GM21390 (cell line): ENCODE measurements around the gene STT3B.
A peak's percentile ranks its signal among the peaks of the same experiment; 100 is the strongest.
"Not testable (repeated sequence)": the region's sequence is repeated elsewhere in the genome, so short reads cannot be mapped to it uniquely, and the experiment has no call there.

Source experiments
- ATAC-seq: cut with Tn5 transposase; IDR thresholded peaks from one replicate; pipeline ENCODE4 v1.9.1; 2021; ENCODE audit not compliant: unreplicated experiment

The STT3B gene

GRCh38 chr3:31532587-31533168, at the start of gene STT3B:
Gene STT3B, plus strand, starts transcription at chr3:31532925. Its CDS starts 74 bp downstream, at chr3:31532999.
- peak; percentile 50 for ATAC-seq

GRCh38 chr3:31483776-31484175, 48.9 kb upstream of the STT3B start:
- no peak for ATAC-seq

GRCh38 chr3:31485196-31485595, 47.5 kb upstream of the STT3B start:
- ATAC-seq: no peak

GRCh38 chr3:31486865-31487533, 45.7 kb upstream of the STT3B start:
- no peak for ATAC-seq

- no peak for ATAC-seq
These were observed 44.2 kb upstream of the STT3B start for GRCh38 chr3:31488475-31489017.

- ATAC-seq: no peak
These were observed 42.2 kb upstream of the STT3B start for GRCh38 chr3:31490502-31490901.

GRCh38 chr3:31491660-31492059, 41.1 kb upstream of the STT3B start:
- no peak for ATAC-seq

- no peak for ATAC-seq
These were observed 39.6 kb upstream of the STT3B start for GRCh38 chr3:31493149-31493548.

- no peak for ATAC-seq
These were observed 36.6 kb upstream of the STT3B start for GRCh38 chr3:31495971-31496665.

- ATAC-seq: no peak
These were observed 33.9 kb upstream of the STT3B start for GRCh38 chr3:31498791-31499190.

- ATAC-seq: no peak
These were observed 33.4 kb upstream of the STT3B start for GRCh38 chr3:31499281-31499680.

GRCh38 chr3:31502803-31503221, 29.9 kb upstream of the STT3B start:
- no peak for ATAC-seq

GRCh38 chr3:31503456-31503855, 29.3 kb upstream of the STT3B start:
- no peak for ATAC-seq

GRCh38 chr3:31504230-31504629, 28.5 kb upstream of the STT3B start:
- ATAC-seq: no peak

GRCh38 chr3:31505371-31506048, 27.2 kb upstream of the STT3B start:
- no peak for ATAC-seq

- not testable (repeated sequence) for ATAC-seq
These were observed 26.2 kb upstream of the STT3B start for GRCh38 chr3:31506515-31506914.

- no peak for ATAC-seq
These were observed 24.1 kb upstream of the STT3B start for GRCh38 chr3:31508452-31509146.

GRCh38 chr3:31509147-31509728, 23.5 kb upstream of the STT3B start:
- ATAC-seq: no peak

- ATAC-seq: no peak
These were observed 18.2 kb upstream of the STT3B start for GRCh38 chr3:31514570-31514969.

GRCh38 chr3:31515486-31516284, 17.0 kb upstream of the STT3B start:
- ATAC-seq: no peak
